IMR-90 (cell line): ENCODE results near the gene GOSR1. TPM values are rescaled to one million over a fixed set of nuclear protein-coding genes. Genes with fewer than 3 reads are reported as not detected.

Experiments used
- ATAC-seq: fragments of 200-7000 bp; cut with Tn5 transposase; 2 replicates; pipeline ENCODE4 v1.9.1; 2020; ENCODE audit warnings: low read depth, mild to moderate bottlenecking, moderate library complexity
- BruUV-seq: library from RNA; stranded (reverse); fragments of 400-500 nt; replicated peaks from 2 replicates; lab custom pipeline; 2021; lab: Mats Ljungman, UMichigan
- CTCF ChIA-PET: fragments of 300-600 bp; formaldehyde crosslinking; extraction: SDS; loops from one replicate; lab custom pipeline; 2021; ENCODE audit warnings: antibody characterized with exemption; lab: Yijun Ruan, JAX
- POLR2A ChIA-PET: fragments of 300-600 bp; sonication (Branson Sonifier 250); formaldehyde crosslinking; loops from one replicate; lab custom pipeline; 2022; ENCODE audit warnings: antibody characterized with exemption; ENCODE audit not compliant: unreplicated experiment; lab: Charles Lee
- DNase-seq: peaks from one replicate; pipeline ENCODE4 v3.0.0; 2013
- H2AFZ ChIP-seq: replicated peaks from 2 replicates; pipeline ENCODE3; 2013; ENCODE audit warnings: low read length, mild to moderate bottlenecking; ENCODE audit not compliant: poor library complexity
- H2AK5ac ChIP-seq: 2 replicates; pipeline ENCODE4 v1.6.1; 2013; ENCODE audit warnings: low read depth, low read length, inconsistent platforms
- H2AK9ac ChIP-seq: replicated peaks from 2 replicates; pipeline ENCODE3; 2013; ENCODE audit warnings: mild to moderate bottlenecking, low read depth, low read length, moderate library complexity; ENCODE audit not compliant: poor library complexity
- H2BK120ac ChIP-seq: 2 replicates; pipeline ENCODE4 v1.6.1; 2013; ENCODE audit warnings: low read depth, low read length, inconsistent platforms
- H2BK15ac ChIP-seq: 3 replicates; pipeline ENCODE4 v1.6.1; 2013; ENCODE audit warnings: low read depth, low read length, inconsistent platforms
- H2BK20ac ChIP-seq: 2 replicates; pipeline ENCODE4 v1.6.1; 2013; ENCODE audit warnings: low read depth, mild to moderate bottlenecking, inconsistent platforms, low read length, moderate library complexity
- H2BK5ac ChIP-seq: 2 replicates; pipeline ENCODE4 v1.6.1; 2013; ENCODE audit warnings: mild to moderate bottlenecking, low read depth, low read length, inconsistent platforms; ENCODE audit not compliant: poor library complexity, severe bottlenecking
- H3K14ac ChIP-seq: replicated peaks from 2 replicates; pipeline ENCODE4 v1.6.1; 2013; ENCODE audit warnings: low read depth, low read length, inconsistent platforms
- H3K18ac ChIP-seq: 2 replicates; pipeline ENCODE4 v1.6.1; 2013; ENCODE audit warnings: low read depth, low read length, control low read depth
- H3K23ac ChIP-seq: 2 replicates; pipeline ENCODE4 v1.6.1; 2013; ENCODE audit warnings: low read depth, low read length, inconsistent platforms
- H3K27ac ChIP-seq: 2 replicates; pipeline ENCODE4 v1.5.1; 2013; ENCODE audit warnings: mild to moderate bottlenecking, control low read depth, low read length; ENCODE audit not compliant: insufficient read depth
- H3K27me3 ChIP-seq: 2 replicates; pipeline ENCODE4 v1.6.1; 2013; ENCODE audit warnings: low read length; ENCODE audit not compliant: control insufficient read depth, insufficient read depth
- H3K36me3 ChIP-seq: 2 replicates; pipeline ENCODE4 v1.6.1; 2013; ENCODE audit warnings: low read length, mixed read lengths; ENCODE audit not compliant: control insufficient read depth, insufficient read depth
- H3K4ac ChIP-seq: 2 replicates; pipeline ENCODE4 v1.6.1; 2013; ENCODE audit warnings: low read depth, low read length, inconsistent platforms
- H3K4me1 ChIP-seq: 2 replicates; pipeline ENCODE4 v1.6.1; 2013; ENCODE audit warnings: low read length, mixed read lengths; ENCODE audit not compliant: control insufficient read depth, insufficient read depth
- H3K4me2 ChIP-seq: 2 replicates; pipeline ENCODE4 v1.6.1; 2013; ENCODE audit warnings: low read depth, mild to moderate bottlenecking, control low read depth, low read length, moderate library complexity
- H3K4me3 ChIP-seq: 2 replicates; pipeline ENCODE4 v1.5.1; 2013; ENCODE audit warnings: low read depth, mild to moderate bottlenecking, control low read depth, low read length, moderate library complexity; ENCODE audit not compliant: insufficient read depth
- H3K56ac ChIP-seq: 2 replicates; pipeline ENCODE4 v1.6.1; 2013; ENCODE audit warnings: low read length, inconsistent platforms; ENCODE audit not compliant: insufficient read depth; ENCODE audit errors: extremely low read depth
- H3K79me1 ChIP-seq, 2 experiments: 2 replicates each; pipeline ENCODE4 v1.6.1; 2013; ENCODE audit warnings: low read length in 2 of 2, inconsistent platforms in 1 of 2, low read depth in 1 of 2
- H3K9ac ChIP-seq: 2 replicates; pipeline ENCODE4 v1.6.1; 2013; ENCODE audit warnings: low read depth, low read length, control low read depth
- H3K9me1 ChIP-seq: 2 replicates; pipeline ENCODE4 v1.6.1; 2013; ENCODE audit warnings: low read length, inconsistent platforms; ENCODE audit not compliant: insufficient read depth
- H3K9me3 ChIP-seq: 2 replicates; pipeline ENCODE4 v1.6.1; 2013; ENCODE audit warnings: low read length; ENCODE audit not compliant: control insufficient read depth, insufficient read depth
- H4K20me1 ChIP-seq: 2 replicates; pipeline ENCODE4 v1.6.1; 2013; ENCODE audit warnings: low read length, inconsistent platforms; ENCODE audit not compliant: insufficient read depth
- H4K5ac ChIP-seq: 2 replicates; pipeline ENCODE4 v1.6.1; 2013; ENCODE audit warnings: mild to moderate bottlenecking, low read depth, low read length, control low read depth
- H4K8ac ChIP-seq, 2 experiments: 2 replicates each; pipeline ENCODE4 v1.6.1; 2013; ENCODE audit warnings: low read depth in 2 of 2, low read length in 2 of 2, control low read depth in 1 of 2, inconsistent platforms in 1 of 2
- H4K91ac ChIP-seq: 2 replicates; pipeline ENCODE4 v1.6.1; 2013; ENCODE audit warnings: low read depth, low read length, inconsistent platforms; ENCODE audit not compliant: insufficient read depth
- CHD1 ChIP-seq: IDR thresholded peaks from 2 replicates; pipeline ENCODE4 v1.6.1; 2012; ENCODE audit warnings: low read depth, low read length, improper control_type of control experiment
- CTCF ChIP-seq: conservative IDR thresholded peaks from 2 replicates; pipeline ENCODE4 v1.5.1; 2012; ENCODE audit warnings: mild to moderate bottlenecking, low read depth, low read length, improper control_type of control experiment
- ELK1 ChIP-seq: fragments of 150-350 bp; IDR thresholded peaks from 2 replicates; pipeline ENCODE4 v1.6.1; 2016; ENCODE audit warnings: low read depth, mild to moderate bottlenecking, low read length, moderate library complexity, borderline replicate concordance
- MAZ ChIP-seq: IDR thresholded peaks from 2 replicates; pipeline ENCODE4 v1.6.1; 2012; ENCODE audit warnings: low read depth, mild to moderate bottlenecking, low read length, improper control_type of control experiment, moderate library complexity, borderline replicate concordance
- MXI1 ChIP-seq: IDR thresholded peaks from 2 replicates; pipeline ENCODE4 v1.6.1; 2012; ENCODE audit warnings: low read depth, mild to moderate bottlenecking, low read length, moderate library complexity, borderline replicate concordance
- POLR2A ChIP-seq: IDR thresholded peaks from 2 replicates; pipeline ENCODE4 v1.6.1; 2012; ENCODE audit warnings: mild to moderate bottlenecking, low read depth, low read length
- RCOR1 ChIP-seq: IDR thresholded peaks from 2 replicates; pipeline ENCODE4 v1.6.1; 2012; ENCODE audit warnings: mild to moderate bottlenecking, low read length, improper control_type of control experiment; ENCODE audit not compliant: insufficient replicate concordance
- RFX5 ChIP-seq: IDR thresholded peaks from 2 replicates; pipeline ENCODE4 v1.8.0; 2012; ENCODE audit warnings: low read depth, mild to moderate bottlenecking, low read length, moderate library complexity
- SMC3 ChIP-seq: fragments of 150-350 bp; IDR thresholded peaks from 2 replicates; pipeline ENCODE4 v1.6.1; 2016; ENCODE audit warnings: low read depth, mild to moderate bottlenecking, antibody characterized with exemption, low read length, moderate library complexity
- USF2 ChIP-seq: fragments of 150-350 bp; IDR thresholded peaks from 2 replicates; pipeline ENCODE4 v1.6.1; 2017; ENCODE audit warnings: mild to moderate bottlenecking, antibody characterized with exemption, low read length, low read depth
- WGBS, 2 experiments: methylation state at CpG; one replicate each; pipeline versions ENCODE4 v1.1.5 to v1.1.7; 2013; ENCODE audit warnings: missing lambda C conversion rate in 2 of 2; ENCODE audit not compliant: insufficient read length in 1 of 2; ENCODE audit errors: extremely low coverage in 2 of 2; 5-methylcytosine and 5-hydroxymethylcytosine counted together
- dilution Hi-C: fragments of 300-500 bp; cut with HindIII; formaldehyde crosslinking; loops from one replicate; pipeline ENCODE4 v1.14.3; 2018; ENCODE audit warnings: low sequenced_read_pairs; ENCODE audit not compliant: unreplicated experiment
- in situ Hi-C: fragments of 300-500 bp; cut with MboI; formaldehyde crosslinking; loops from 3 replicates; pipeline ENCODE4 v1.14.3; 2019; ENCODE audit warnings: low sequenced_read_pairs, inconsistent platforms, mixed read lengths
- intact Hi-C: fragments of 100-400 bp; cut with micrococcal nuclease; formaldehyde crosslinking; loops from 2 replicates; pipeline ENCODE4 v1.10.0; 2022
- polyA plus RNA-seq, 3 experiments: library from polyadenylated mRNA; depleted of rRNA; stranded (reverse); fragments of >200 nt; gene quantifications; 2 replicates each; pipeline ENCODE4 v1.2.3, GENCODE V29; 2012; ENCODE audit warnings: low replicate concordance in 1 of 3
- total RNA-seq: library from RNA; depleted of rRNA; stranded (reverse); fragments of >200 nt; gene quantifications from 2 replicates; pipeline ENCODE4 v1.2.3, GENCODE V29; 2012

The GOSR1 gene
- total and polyA plus RNA-seq, 2 of the 4 experiments (the other 2 are of a cell fraction): 21.2 to 47.5 TPM

- Histone ChIP-seq H3K36me3 (peaks cover 18% of the 10 kb centered on the region), H3K56ac (no peak overlapping the region), H4K91ac (no peak overlapping the region), H3K4me3 (no peak overlapping the region), H3K4me2 (no peak overlapping the region), H2AK9ac (no peak overlapping the region), H4K8ac (no peak overlapping the region), H2AK5ac (no peak overlapping the region), H3K23ac (no peak overlapping the region), H2BK120ac (no peak overlapping the region), H2AFZ (no peak overlapping the region), H3K14ac (no peak overlapping the region), H2BK5ac (peak overlapping the region; percentile 28), H3K27ac (no peak overlapping the region), H3K9ac (no peak overlapping the region), H3K79me1 (peaks cover 18 to 52% of the 10 kb centered on the region in 2 experiments; a peak in 3 of 4 replicates), H3K4ac (no peak overlapping the region), H4K5ac (no peak overlapping the region), H3K9me1 (peaks cover 12% of the 10 kb centered on the region; the same call in 1 of the 2 replicates), H2BK20ac (no peak overlapping the region; the same call in 1 of the 2 replicates), H3K9me3 (no peaks in the 10 kb centered on the region), H4K20me1 (peaks cover 17% of the 10 kb centered on the region), H3K18ac (no peak overlapping the region), H3K27me3 (no peaks in the 10 kb centered on the region), H3K4me1 (peaks cover 10% of the 10 kb centered on the region), H2BK15ac (no peak overlapping the region)
- DNase-seq (no peak), ATAC-seq (no peak)
- TF ChIP-seq USF2: no peak
- no peak for TF ChIP-seq SMC3
- TF ChIP-seq CHD1: no peak
- no peak for TF ChIP-seq MXI1
- no peak for TF ChIP-seq MAZ
- no peak for TF ChIP-seq CTCF
- TF ChIP-seq POLR2A: no peak
- no peak for TF ChIP-seq RCOR1
- no peak for TF ChIP-seq RFX5
- no peak for TF ChIP-seq ELK1
- dilution Hi-C loops: no loop called here
- WGBS, 2 experiments: no CpG with 5 or more reads among the region's 1 CpG
- intact Hi-C loops: loop anchor here (5.0 kb wide), 1 partner anchor 81 kb away; no protein-coding TSS in a partner anchor
- no TSS peak for BruUV-seq
- in situ Hi-C loops: no loop called here
- ChIA-PET CTCF (no interaction called here), POLR2A (no interaction called here)
These were observed 43.7 kb downstream of the GOSR1 start for GRCh38 chr17:30520882-30521281.
